D721Med (cell line): Measurements from ENCODE around the gene ZNF133.
"Not testable (repeated sequence)": the region's sequence is repeated elsewhere in the genome, so short reads cannot be mapped to it uniquely, and the experiment has no call there.

ENCODE experiments used
- DNase-seq: peaks from one replicate; pipeline ENCODE4 v3.0.0; 2011; ENCODE audit warnings: low spot score; ENCODE audit not compliant: insufficient read length
- FAIRE-seq: peaks from 2 replicates; lab custom pipeline; 2011; peaks lifted over from hg19 to GRCh38; lab: Jason Lieb, UNC
- CTCF ChIP-seq: IDR thresholded peaks from 2 replicates; pipeline ENCODE4 v1.5.1; 2012; ENCODE audit warnings: mild to moderate bottlenecking, control low read depth; ENCODE audit not compliant: insufficient read depth; ENCODE audit errors: missing control alignments

ZNF133 gene

GRCh38 chr20:18321976-18322950 is 33.9 kb downstream of the ZNF133 start:
- no peak for FAIRE-seq
- no peak for TF ChIP-seq CTCF

GRCh38 chr20:18323705-18324104 is 35.4 kb downstream of the ZNF133 start:
- TF ChIP-seq CTCF = no peak
- no peak for FAIRE-seq
- DNase-seq = no peak

More at GRCh38 chr20:18321976-18322950, 33.9 kb downstream of the ZNF133 start:
- no peak for DNase-seq

GRCh38 chr20:18324596-18325089 is 36.3 kb downstream of the ZNF133 start:
- DNase-seq = no peak
- no peak for FAIRE-seq
- no peak for TF ChIP-seq CTCF

GRCh38 chr20:18326990-18327389 is 38.7 kb downstream of the ZNF133 start:
- TF ChIP-seq CTCF = no peak
- FAIRE-seq (no peak), DNase-seq (no peak)

GRCh38 chr20:18331694-18332093 is 43.4 kb downstream of the ZNF133 start:
- FAIRE-seq (no peak), DNase-seq (no peak)
- no peak for TF ChIP-seq CTCF

GRCh38 chr20:18349749-18350148 is 61.4 kb downstream of the ZNF133 start:
- not testable (repeated sequence) for FAIRE-seq, DNase-seq

- FAIRE-seq = no peak
- DNase-seq = no peak
- TF ChIP-seq CTCF = no peak
Measured at GRCh38 chr20:18359854-18360253, 71.5 kb downstream of the ZNF133 start.
